Measurements from ENCODE around the gene LIPK. TPM values are rescaled to one million over a fixed set of nuclear protein-coding genes. Genes with fewer than 3 reads are reported as not detected.

Gene LIPK
- polyA plus RNA-seq, 1 of the 3 experiments (the other 2 are of a cell fraction) = not detected

DNA sequence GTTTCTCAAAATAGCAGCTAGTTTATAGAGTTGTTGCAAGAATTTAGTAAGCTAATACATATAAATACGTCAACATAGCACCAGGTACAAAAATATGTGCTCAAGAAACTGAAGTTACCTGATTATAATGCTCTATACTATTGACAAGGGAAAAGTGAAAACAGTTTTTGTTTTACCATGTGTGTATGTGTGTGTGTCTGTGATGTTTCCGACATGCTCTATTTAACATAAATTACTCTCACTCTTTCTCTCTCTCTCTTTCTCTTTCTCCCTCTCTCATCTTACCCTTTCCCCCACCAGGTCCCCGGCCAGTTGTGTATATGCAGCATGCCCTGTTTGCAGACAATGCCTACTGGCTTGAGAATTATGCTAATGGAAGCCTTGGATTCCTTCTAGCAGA lies 58.1 kb downstream of the LIPK start:
- Histone ChIP-seq H3K4me2 (no peak overlapping the region), H3K36me3 (replicated peaks in 1 of 2; ENCODE audit: control insufficient read depth in 1 of 2, insufficient read depth in 2 of 2, low read length in 1 of 2) (no peaks in the 10 kb centered on the region), H3K4me3 (ENCODE audit: low read depth in 2 of 2, low read length in 1 of 2) (no peak overlapping the region), H3K79me2 (ENCODE audit: insufficient read depth) (no peaks in the 10 kb centered on the region), H3K9me2 (no peaks in the 10 kb centered on the region), H3F3A (replicated peaks; ENCODE audit: insufficient read depth) (peaks cover 5% of the 10 kb centered on the region), H3K9ac (no peak overlapping the region), H3K9me3 (no peaks in the 10 kb centered on the region), H3K27me3 (ENCODE audit: insufficient read depth) (no peaks in the 10 kb centered on the region), H3K4me1 (ENCODE audit: control insufficient read depth in 1 of 2, insufficient read depth in 2 of 2, low read depth in 1 of 2, low read length in 1 of 2) (no peaks in the 10 kb centered on the region), H4K20me1 (ENCODE audit: insufficient read depth) (no peaks in the 10 kb centered on the region), H3K27ac (ENCODE audit: low read depth in 2 of 2, low read length in 1 of 2) (no peak overlapping the region), H2AFZ (ENCODE audit: low read depth) (no peak overlapping the region)
- CTCF ChIA-PET = interaction anchor here (0.7 to 1.7 kb wide), 5 partner anchors 14 to 46 kb away, joined by 3 to 4 read pairs (median 4); no protein-coding TSS in a partner anchor
- POLR2A ChIA-PET = no interaction called here
- DNase-seq = no peak
- WGBS (ENCODE audit: low lambda C conversion rate) = 83% methylated on average over 3 of the region's 3 CpGs
- no peak for TF ChIP-seq ELF1 (IDR thresholded peaks at IDR 0.05)
- no peak for TF ChIP-seq SMC3 (IDR thresholded peaks at IDR 0.05; ENCODE audit: low read depth, low read length)

DNA sequence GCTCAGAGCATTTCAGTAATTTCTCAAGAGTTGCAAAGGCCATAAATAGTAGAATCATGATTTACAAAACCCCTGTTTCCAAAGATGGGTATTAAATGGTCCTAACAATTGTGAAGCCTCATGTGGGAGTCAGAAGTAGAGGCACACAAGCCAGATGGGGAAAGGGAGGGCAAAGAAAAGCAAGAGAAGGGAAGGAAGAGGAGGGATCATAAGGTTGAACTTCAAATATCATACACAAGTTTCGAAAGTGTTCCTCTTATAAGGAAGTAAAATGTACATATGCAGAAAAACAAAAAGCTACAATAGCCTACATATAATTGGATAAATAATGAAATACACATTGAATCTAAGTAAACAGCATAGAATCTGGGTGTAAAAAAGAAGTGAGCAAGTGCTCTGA lies 59.8 kb downstream of the LIPK start:
- ChIA-PET POLR2A (no interaction called here), CTCF (interaction anchor here (1.4 kb wide), 1 partner anchor 23 kb away, joined by 4 read pairs; no protein-coding TSS in a partner anchor)
- WGBS (ENCODE audit: low lambda C conversion rate) = 93% methylated on average over 1 of the region's 1 CpG
- Histone ChIP-seq H3K4me3 (ENCODE audit: low read depth in 2 of 2, low read length in 1 of 2) (no peak overlapping the region), H3K9me2 (no peaks in the 10 kb centered on the region), H3K36me3 (replicated peaks in 1 of 2; ENCODE audit: control insufficient read depth in 1 of 2, insufficient read depth in 2 of 2, low read length in 1 of 2) (no peaks in the 10 kb centered on the region), H3K27me3 (ENCODE audit: insufficient read depth) (no peaks in the 10 kb centered on the region), H2AFZ (ENCODE audit: low read depth) (no peak overlapping the region), H3K27ac (ENCODE audit: low read depth in 2 of 2, low read length in 1 of 2) (no peak overlapping the region), H3K9ac (no peak overlapping the region), H3F3A (replicated peaks; ENCODE audit: insufficient read depth) (peaks cover 5% of the 10 kb centered on the region), H3K79me2 (ENCODE audit: insufficient read depth) (no peaks in the 10 kb centered on the region), H3K9me3 (no peaks in the 10 kb centered on the region), H4K20me1 (ENCODE audit: insufficient read depth) (no peaks in the 10 kb centered on the region), H3K4me1 (ENCODE audit: control insufficient read depth in 1 of 2, insufficient read depth in 2 of 2, low read depth in 1 of 2, low read length in 1 of 2) (no peaks in the 10 kb centered on the region), H3K4me2 (no peak overlapping the region)
- TF ChIP-seq FOXJ3 (CRISPR knock-in tag; IDR thresholded peaks at IDR 0.05) = no peak
- TF ChIP-seq RCOR1 (IDR thresholded peaks at IDR 0.05; ENCODE audit: low read length) = no peak
- TF ChIP-seq MEF2A (IDR thresholded peaks at IDR 0.05; ENCODE audit: borderline replicate concordance, low read depth) = no peak
- TF ChIP-seq, protein P1, sequence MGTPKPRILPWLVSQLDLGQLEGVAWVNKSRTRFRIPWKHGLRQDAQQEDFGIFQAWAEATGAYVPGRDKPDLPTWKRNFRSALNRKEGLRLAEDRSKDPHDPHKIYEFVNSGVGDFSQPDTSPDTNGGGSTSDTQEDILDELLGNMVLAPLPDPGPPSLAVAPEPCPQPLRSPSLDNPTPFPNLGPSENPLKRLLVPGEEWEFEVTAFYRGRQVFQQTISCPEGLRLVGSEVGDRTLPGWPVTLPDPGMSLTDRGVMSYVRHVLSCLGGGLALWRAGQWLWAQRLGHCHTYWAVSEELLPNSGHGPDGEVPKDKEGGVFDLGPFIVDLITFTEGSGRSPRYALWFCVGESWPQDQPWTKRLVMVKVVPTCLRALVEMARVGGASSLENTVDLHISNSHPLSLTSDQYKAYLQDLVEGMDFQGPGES (IDR thresholded peaks at IDR 0.05; ENCODE audit: low read depth, low read length) = no peak
- TF ChIP-seq, protein P2, sequence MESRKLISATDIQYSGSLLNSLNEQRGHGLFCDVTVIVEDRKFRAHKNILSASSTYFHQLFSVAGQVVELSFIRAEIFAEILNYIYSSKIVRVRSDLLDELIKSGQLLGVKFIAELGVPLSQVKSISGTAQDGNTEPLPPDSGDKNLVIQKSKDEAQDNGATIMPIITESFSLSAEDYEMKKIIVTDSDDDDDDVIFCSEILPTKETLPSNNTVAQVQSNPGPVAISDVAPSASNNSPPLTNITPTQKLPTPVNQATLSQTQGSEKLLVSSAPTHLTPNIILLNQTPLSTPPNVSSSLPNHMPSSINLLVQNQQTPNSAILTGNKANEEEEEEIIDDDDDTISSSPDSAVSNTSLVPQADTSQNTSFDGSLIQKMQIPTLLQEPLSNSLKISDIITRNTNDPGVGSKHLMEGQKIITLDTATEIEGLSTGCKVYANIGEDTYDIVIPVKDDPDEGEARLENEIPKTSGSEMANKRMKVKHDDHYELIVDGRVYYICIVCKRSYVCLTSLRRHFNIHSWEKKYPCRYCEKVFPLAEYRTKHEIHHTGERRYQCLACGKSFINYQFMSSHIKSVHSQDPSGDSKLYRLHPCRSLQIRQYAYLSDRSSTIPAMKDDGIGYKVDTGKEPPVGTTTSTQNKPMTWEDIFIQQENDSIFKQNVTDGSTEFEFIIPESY (IDR thresholded peaks at IDR 0.05; ENCODE audit: borderline replicate concordance, low read depth) = no peak
- TF ChIP-seq FOSL2 (IDR thresholded peaks at IDR 0.05; ENCODE audit: borderline replicate concordance, low read depth) = no peak
- TF ChIP-seq EP300 (IDR thresholded peaks at IDR 0.05; ENCODE audit: borderline replicate concordance in 1 of 2, low read depth in 1 of 2, low read length in 1 of 2) = no peak
- no peak for TF ChIP-seq CHD2 (IDR thresholded peaks at IDR 0.05; ENCODE audit: low read length, partially characterized antibody)
- TF ChIP-seq TCF12 (IDR thresholded peaks at IDR 0.05) = no peak
- TF ChIP-seq NRF1 (IDR thresholded peaks at IDR 0.05; ENCODE audit: low read depth, low read length) = no peak
- DNase-seq = no peak
